A673 (cell line): ENCODE measurements around the gene CORO1A. TPM values are rescaled to one million over a fixed set of nuclear protein-coding genes. Genes with fewer than 3 reads are reported as not detected.
"Not testable (repeated sequence)": the region's sequence is repeated elsewhere in the genome, so short reads cannot be mapped to it uniquely, and the experiment has no call there.

Experiments
- BruUV-seq: library from RNA; stranded (reverse); fragments of 400-500 nt; replicated peaks from 2 replicates; lab custom pipeline; 2021; lab: Mats Ljungman, UMichigan
- CTCF ChIA-PET: fragments of 300-600 bp; sonication (Branson Sonifier 250); formaldehyde crosslinking; loops from one replicate; lab custom pipeline; 2022; ENCODE audit warnings: antibody characterized with exemption; lab: Charles Lee
- POLR2A ChIA-PET: fragments of 300-600 bp; sonication (Branson Sonifier 250); formaldehyde crosslinking; loops from one replicate; lab custom pipeline; 2022; ENCODE audit warnings: antibody characterized with exemption; ENCODE audit not compliant: low non-redundant PET; lab: Charles Lee
- DNase-seq: peaks from one replicate; pipeline ENCODE4 v3.0.0-alpha.2; 2015; ENCODE audit warnings: low spot score
- H3K27ac ChIP-seq: fragments of 200-600 bp; sonication (generic); 2 replicates; pipeline ENCODE4 v1.5.1; 2016; ENCODE audit warnings: mixed run types, low read depth, mild to moderate bottlenecking, mixed read lengths, antibody characterized with exemption, low read length; ENCODE audit not compliant: poor library complexity, severe bottlenecking
- H3K27me3 ChIP-seq: fragments of 200-600 bp; sonication (generic); replicated peaks from 2 replicates; pipeline ENCODE4 v1.6.1; 2017; ENCODE audit warnings: mixed run types, low read depth, mild to moderate bottlenecking, mixed read lengths, antibody characterized with exemption, low read length; ENCODE audit not compliant: insufficient read depth, poor library complexity
- H3K36me3 ChIP-seq: fragments of 200-600 bp; sonication (generic); 2 replicates; pipeline ENCODE4 v1.6.1; 2016; ENCODE audit warnings: mixed run types, mild to moderate bottlenecking, mixed read lengths, antibody characterized with exemption, low read length; ENCODE audit not compliant: insufficient read depth, poor library complexity, severe bottlenecking
- H3K4me1 ChIP-seq: fragments of 200-600 bp; sonication (generic); 2 replicates; pipeline ENCODE4 v1.6.1; 2017; ENCODE audit warnings: mixed run types, mild to moderate bottlenecking, mixed read lengths, antibody characterized with exemption, low read length; ENCODE audit not compliant: insufficient read depth, poor library complexity, severe bottlenecking
- H3K4me3 ChIP-seq: fragments of 200-600 bp; sonication (generic); 2 replicates; pipeline ENCODE4 v1.5.1; 2016; ENCODE audit warnings: low read depth, mixed run types, mild to moderate bottlenecking, mixed read lengths, low read length; ENCODE audit not compliant: poor library complexity, severe bottlenecking
- H3K9me3 ChIP-seq: fragments of 200-600 bp; sonication (generic); 2 replicates; pipeline ENCODE4 v1.6.1; 2016; ENCODE audit warnings: mixed run types, low read depth, mild to moderate bottlenecking, mixed read lengths, antibody characterized with exemption, low read length; ENCODE audit not compliant: poor library complexity, severe bottlenecking
- EZH2 ChIP-seq: fragments of 200-600 bp; sonication (generic); IDR thresholded peaks from 2 replicates; pipeline ENCODE4 v1.6.1; 2017; ENCODE audit warnings: borderline replicate concordance, low read depth, mild to moderate bottlenecking, mixed read lengths, antibody characterized with exemption, low read length; ENCODE audit not compliant: poor library complexity, severe bottlenecking
- intact Hi-C: fragments of 100-400 bp; cut with micrococcal nuclease; formaldehyde crosslinking; loops from one replicate; pipeline ENCODE4 v1.10.0; 2022; ENCODE audit not compliant: unreplicated experiment
- total RNA-seq: library from RNA; stranded (reverse); gene quantifications from 2 replicates; pipeline ENCODE4 v1.2.3, GENCODE V29; 2021
- TF ChIP-seq, protein P1 (sequence below): fragments of 300-800, 200-600 bp; sonication (generic); conservative IDR thresholded peaks from 2 replicates; pipeline ENCODE4 v1.5.1; 2017; ENCODE audit warnings: low read depth, mild to moderate bottlenecking, antibody characterized with exemption, low read length, moderate library complexity, mixed read lengths

Gene CORO1A
- total RNA-seq, 1 experiment from 2014 or later: 4.6 TPM

GRCh38 chr16:30157214-30157613 lies 26.2 kb upstream of the CORO1A start:
- Histone ChIP-seq H3K27me3 (no peaks in the 10 kb centered on the region), H3K27ac (no peak overlapping the region), H3K4me1 (no peaks in the 10 kb centered on the region), H3K9me3 (peaks cover 4% of the 10 kb centered on the region), H3K4me3 (no peak overlapping the region), H3K36me3 (no peaks in the 10 kb centered on the region)
- no TSS peak for BruUV-seq
- intact Hi-C loops: no loop called here
- DNase-seq: no peak
- CTCF ChIA-PET: no interaction called here
- POLR2A ChIA-PET: no interaction called here
- TF ChIP-seq, protein P1, sequence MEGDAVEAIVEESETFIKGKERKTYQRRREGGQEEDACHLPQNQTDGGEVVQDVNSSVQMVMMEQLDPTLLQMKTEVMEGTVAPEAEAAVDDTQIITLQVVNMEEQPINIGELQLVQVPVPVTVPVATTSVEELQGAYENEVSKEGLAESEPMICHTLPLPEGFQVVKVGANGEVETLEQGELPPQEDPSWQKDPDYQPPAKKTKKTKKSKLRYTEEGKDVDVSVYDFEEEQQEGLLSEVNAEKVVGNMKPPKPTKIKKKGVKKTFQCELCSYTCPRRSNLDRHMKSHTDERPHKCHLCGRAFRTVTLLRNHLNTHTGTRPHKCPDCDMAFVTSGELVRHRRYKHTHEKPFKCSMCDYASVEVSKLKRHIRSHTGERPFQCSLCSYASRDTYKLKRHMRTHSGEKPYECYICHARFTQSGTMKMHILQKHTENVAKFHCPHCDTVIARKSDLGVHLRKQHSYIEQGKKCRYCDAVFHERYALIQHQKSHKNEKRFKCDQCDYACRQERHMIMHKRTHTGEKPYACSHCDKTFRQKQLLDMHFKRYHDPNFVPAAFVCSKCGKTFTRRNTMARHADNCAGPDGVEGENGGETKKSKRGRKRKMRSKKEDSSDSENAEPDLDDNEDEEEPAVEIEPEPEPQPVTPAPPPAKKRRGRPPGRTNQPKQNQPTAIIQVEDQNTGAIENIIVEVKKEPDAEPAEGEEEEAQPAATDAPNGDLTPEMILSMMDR: no peak
- TF ChIP-seq EZH2: no peak

DNA sequence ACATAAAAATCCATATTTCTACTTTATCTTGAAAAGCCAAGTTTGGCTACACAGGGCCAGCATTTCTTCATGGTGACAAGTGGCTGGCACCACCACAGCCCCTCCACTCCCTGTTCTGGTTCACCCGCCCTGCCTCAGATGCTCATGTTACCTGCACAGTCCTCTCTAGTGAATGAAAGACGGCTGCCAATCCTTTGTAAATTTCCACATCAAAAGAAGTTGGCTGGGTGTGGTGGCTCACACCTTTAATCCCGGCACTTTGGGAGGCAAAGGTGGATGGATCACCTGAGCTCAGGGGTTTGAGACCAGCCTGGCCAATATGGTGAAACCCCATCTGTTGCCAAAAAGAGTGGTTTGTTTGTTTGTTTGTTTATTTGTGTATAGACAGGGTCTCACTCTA lies 19.9 kb upstream of the CORO1A start:
- H3K4me1 ChIP-seq: no peaks in the 10 kb centered on the region
- no peaks in the 10 kb centered on the region for H3K27me3 ChIP-seq
- H3K27ac ChIP-seq: no peak overlapping the region
- H3K4me3 ChIP-seq: no peak overlapping the region
- TF ChIP-seq, protein P1: no peak
- no peak for TF ChIP-seq EZH2
- no TSS peak for BruUV-seq
- no peaks in the 10 kb centered on the region for H3K36me3 ChIP-seq
- no peaks in the 10 kb centered on the region for H3K9me3 ChIP-seq
- no peak for DNase-seq
- ChIA-PET CTCF (no interaction called here), POLR2A (no interaction called here)
- intact Hi-C loops: no loop called here

- Histone ChIP-seq H3K27ac (no peak overlapping the region), H3K36me3 (no peaks in the 10 kb centered on the region), H3K4me1 (no peaks in the 10 kb centered on the region), H3K9me3 (no peaks in the 10 kb centered on the region), H3K4me3 (no peak overlapping the region), H3K27me3 (no peaks in the 10 kb centered on the region)
- CTCF ChIA-PET: no interaction called here
- POLR2A ChIA-PET: no interaction called here
- intact Hi-C loops: no loop called here
- TF ChIP-seq, protein P1: no peak
- no peak for TF ChIP-seq EZH2
- no peak for DNase-seq
- BruUV-seq: no TSS peak
These were observed 17.1 kb upstream of the CORO1A start for GRCh38 chr16:30166202-30166902.

DNA sequence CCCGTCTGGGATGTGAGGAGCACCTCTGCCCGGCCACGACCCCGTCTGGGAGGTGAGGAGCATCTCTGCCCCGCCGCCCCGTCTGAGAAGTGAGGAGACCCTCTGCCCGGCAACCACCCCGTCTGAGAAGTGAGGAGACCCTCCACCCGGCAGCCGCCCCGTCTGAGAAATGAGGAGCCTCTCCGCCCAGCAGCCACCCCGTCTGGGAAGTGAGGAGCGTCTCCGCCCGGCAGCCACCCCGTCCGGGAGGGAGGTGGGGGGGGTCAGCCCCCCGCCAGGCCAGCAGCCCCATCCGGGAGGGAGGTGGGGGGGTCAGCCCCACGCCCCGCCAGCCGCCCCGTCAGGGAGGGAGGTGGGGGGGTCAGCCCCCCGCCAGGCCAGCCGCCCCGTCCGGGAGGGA lies 14.7 kb upstream of the CORO1A start:
- H3K4me3 ChIP-seq, H3K36me3 ChIP-seq, H3K27ac ChIP-seq, CTCF ChIA-PET, BruUV-seq, H3K27me3 ChIP-seq, H3K4me1 ChIP-seq, POLR2A ChIA-PET, H3K9me3 ChIP-seq, DNase-seq, intact Hi-C loops: not testable (repeated sequence)

DNA sequence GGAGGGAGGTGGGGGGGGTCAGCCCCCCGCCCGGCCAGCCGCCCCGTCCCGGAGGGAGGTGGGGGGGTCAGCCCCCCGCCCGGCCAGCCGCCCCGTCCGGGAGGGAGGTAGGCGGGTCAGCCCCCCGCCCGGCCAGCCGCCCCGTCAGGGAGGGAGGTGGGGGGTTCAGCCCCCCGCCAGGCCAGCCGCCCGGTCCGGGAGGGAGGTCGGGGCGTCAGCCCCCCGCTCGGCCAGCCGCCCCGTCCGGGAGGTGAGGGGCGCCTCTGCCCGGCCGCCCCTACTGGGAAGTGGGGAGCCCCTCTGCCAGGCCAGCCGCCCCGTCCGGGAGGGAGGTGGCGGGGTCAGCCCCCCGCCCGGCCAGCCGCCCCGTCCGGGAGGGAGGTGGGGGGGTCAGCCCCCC lies 14.0 kb upstream of the CORO1A start:
- H3K9me3 ChIP-seq, H3K4me1 ChIP-seq: not testable (repeated sequence)

More for the DNA sequence above, 14.0 kb upstream of the CORO1A start:
- DNase-seq, BruUV-seq, H3K27me3 ChIP-seq, POLR2A ChIA-PET, intact Hi-C loops, H3K27ac ChIP-seq, H3K4me3 ChIP-seq, H3K36me3 ChIP-seq, CTCF ChIA-PET: not testable (repeated sequence)
